Prostate gland (tissue), 2 donors: ENCODE results near the gene IL13. TPM values are rescaled to one million over a fixed set of nuclear protein-coding genes. Genes with fewer than 3 reads are reported as not detected.

Experiments
- DNase-seq: peaks from one replicate; pipeline ENCODE4 v3.0.0-alpha.2; 2019; ENCODE audit warnings: low spot score
- H3K27ac ChIP-seq, 2 donors: fragments of 200-600 bp; sonication (generic); 2 replicates each; pipeline ENCODE4 v1.5.1; 2017 to 2019
- H3K27me3 ChIP-seq: fragments of 200-600 bp; sonication (generic); replicated peaks from 2 replicates; pipeline ENCODE4 v1.5.1; 2019; ENCODE audit not compliant: insufficient read depth
- H3K36me3 ChIP-seq, 2 donors: fragments of 200-600 bp; sonication (generic); 1 replicate in 1 of 2; 2 replicates in 1 of 2; pipeline versions ENCODE4 v1.5.1 to v1.8.1; 2017 to 2019
- H3K4me1 ChIP-seq: fragments of 200-600 bp; sonication (generic); replicated peaks from 2 replicates; pipeline ENCODE4 v1.5.1; 2019
- H3K4me3 ChIP-seq, 2 donors: fragments of 200-600 bp; sonication (generic); 2 replicates each; pipeline ENCODE4 v1.5.1; 2017 to 2019
- H3K9me3 ChIP-seq: fragments of 200-600 bp; sonication (generic); 2 replicates; pipeline ENCODE4 v1.5.1; 2017
- POLR2A ChIP-seq: fragments of 450-650 bp; IDR thresholded peaks from one replicate; pipeline ENCODE4 v1.6.1; 2016; ENCODE audit warnings: antibody characterized with exemption, mild to moderate bottlenecking
- POLR2AphosphoS5 ChIP-seq: sonication (generic); formaldehyde crosslinking; IDR thresholded peaks from one replicate; pipeline ENCODE4 v1.6.1; 2017; ENCODE audit warnings: antibody characterized with exemption
- WGBS: methylation state at CpG from one replicate; pipeline ENCODE4 v1.1.5; 2018; 5-methylcytosine and 5-hydroxymethylcytosine counted together
- intact Hi-C: fragments of 100-400 bp; cut with DNase I; formaldehyde crosslinking; loops from one replicate; pipeline ENCODE4 v1.14.2; 2022
- total RNA-seq, 2 donors: library from RNA; depleted of rRNA; stranded (reverse); fragments of >200 nt; gene quantifications; one replicate each; pipeline ENCODE4 v1.1.0, GENCODE V29; 2016
- TF ChIP-seq, protein P1 (sequence below), 4 experiments: fragments of 200-600 bp in 2 of 4; fragments of 450-650 bp in 2 of 4; sonication (generic) in 2 of 4; IDR thresholded peaks; 1 replicate in 3 of 4; 2 replicates in 1 of 4; pipeline ENCODE4 v1.5.1; 2016 to 2019; ENCODE audit warnings: antibody characterized with exemption in 4 of 4, mild to moderate bottlenecking in 2 of 4, moderate library complexity in 2 of 4

Gene IL13
- total RNA-seq, 2 donors from 2014 or later = 2.3 TPM; not detected in 1

DNA sequence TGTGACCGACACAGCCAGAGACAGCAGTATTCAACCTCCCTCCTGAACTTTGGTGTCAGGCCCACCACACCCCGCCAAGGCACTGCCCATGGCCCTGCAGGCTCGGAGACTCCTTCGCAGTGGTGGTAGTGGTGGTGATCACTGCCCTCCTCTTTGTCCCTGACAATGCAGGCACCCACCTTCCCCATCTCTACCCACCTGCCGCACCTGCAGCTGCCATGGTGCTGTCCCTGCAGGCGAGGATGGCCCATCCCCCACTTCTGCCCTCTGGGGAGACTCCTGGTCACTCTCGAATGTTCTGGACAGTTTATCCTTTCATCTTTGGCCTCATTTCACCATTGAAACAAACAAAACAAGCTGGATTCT, 11.5 kb downstream of the IL13 start:
- H3K27me3 ChIP-seq = no peaks in the 10 kb centered on the region
- H3K4me1 ChIP-seq = no peaks in the 10 kb centered on the region
- no peak overlapping the region for H3K4me3 ChIP-seq
- no peak for DNase-seq
- H3K27ac ChIP-seq = no peak overlapping the region
- 82% methylated on average over 7 of the region's 7 CpGs for WGBS
- no peak for TF ChIP-seq POLR2A
- TF ChIP-seq, protein P1, sequence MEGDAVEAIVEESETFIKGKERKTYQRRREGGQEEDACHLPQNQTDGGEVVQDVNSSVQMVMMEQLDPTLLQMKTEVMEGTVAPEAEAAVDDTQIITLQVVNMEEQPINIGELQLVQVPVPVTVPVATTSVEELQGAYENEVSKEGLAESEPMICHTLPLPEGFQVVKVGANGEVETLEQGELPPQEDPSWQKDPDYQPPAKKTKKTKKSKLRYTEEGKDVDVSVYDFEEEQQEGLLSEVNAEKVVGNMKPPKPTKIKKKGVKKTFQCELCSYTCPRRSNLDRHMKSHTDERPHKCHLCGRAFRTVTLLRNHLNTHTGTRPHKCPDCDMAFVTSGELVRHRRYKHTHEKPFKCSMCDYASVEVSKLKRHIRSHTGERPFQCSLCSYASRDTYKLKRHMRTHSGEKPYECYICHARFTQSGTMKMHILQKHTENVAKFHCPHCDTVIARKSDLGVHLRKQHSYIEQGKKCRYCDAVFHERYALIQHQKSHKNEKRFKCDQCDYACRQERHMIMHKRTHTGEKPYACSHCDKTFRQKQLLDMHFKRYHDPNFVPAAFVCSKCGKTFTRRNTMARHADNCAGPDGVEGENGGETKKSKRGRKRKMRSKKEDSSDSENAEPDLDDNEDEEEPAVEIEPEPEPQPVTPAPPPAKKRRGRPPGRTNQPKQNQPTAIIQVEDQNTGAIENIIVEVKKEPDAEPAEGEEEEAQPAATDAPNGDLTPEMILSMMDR (IDR thresholded peaks at IDR 0.05) = no peak
- no peak for TF ChIP-seq POLR2AphosphoS5
- intact Hi-C loops = no loop called here
- no peaks in the 10 kb centered on the region for H3K9me3 ChIP-seq
- H3K36me3 ChIP-seq = no peaks in the 10 kb centered on the region

DNA sequence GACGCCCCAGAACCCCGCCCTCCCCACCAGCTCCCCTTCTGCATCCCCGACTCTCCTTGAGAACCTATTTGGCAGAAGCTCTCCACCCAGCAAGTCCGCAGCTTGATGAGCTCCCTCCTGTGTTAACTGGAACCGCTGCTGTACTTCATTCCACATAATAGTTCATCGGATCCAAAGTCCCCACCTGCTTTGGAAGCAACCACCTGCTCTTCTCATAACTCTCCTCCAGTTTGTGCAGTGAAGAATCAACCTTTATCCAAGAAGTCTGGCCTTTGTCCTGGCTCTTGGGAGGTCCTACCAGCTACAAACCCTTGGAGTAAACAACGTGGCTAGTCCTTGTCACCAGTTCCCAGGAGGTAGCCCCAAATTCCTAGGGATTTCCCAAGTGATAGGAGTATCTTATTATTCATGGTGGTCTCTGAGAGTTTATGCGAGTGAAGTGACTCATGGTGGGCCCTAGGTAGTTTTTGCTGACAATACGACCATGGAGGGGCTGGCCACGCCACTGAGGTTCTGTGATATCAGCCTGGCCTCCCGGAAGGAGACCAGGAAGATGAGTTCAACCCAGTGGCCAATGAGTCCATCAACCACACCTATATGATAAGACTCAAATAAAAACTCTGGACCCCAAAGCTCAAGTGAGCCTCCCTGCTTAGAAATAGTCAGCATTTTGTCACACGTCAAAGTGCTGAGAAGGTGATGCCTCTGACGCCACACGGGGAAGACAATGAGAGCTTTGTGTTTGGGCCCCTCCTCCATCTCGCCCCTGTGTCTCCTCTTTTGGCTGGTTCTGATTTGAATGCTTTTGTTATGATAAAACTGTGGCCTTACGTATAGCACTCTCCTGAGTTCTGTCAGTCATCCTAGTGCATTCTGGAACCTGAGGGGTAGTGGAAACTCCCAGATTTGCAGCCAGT, 12.3 kb downstream of the IL13 start:
- Histone ChIP-seq H3K27me3 (no peaks in the 10 kb centered on the region), H3K36me3 (no peaks in the 10 kb centered on the region), H3K4me3 (no peak overlapping the region), H3K27ac (no peak overlapping the region), H3K9me3 (no peaks in the 10 kb centered on the region), H3K4me1 (no peaks in the 10 kb centered on the region)
- intact Hi-C loops = no loop called here
- TF ChIP-seq, protein P1 (IDR thresholded peaks at IDR 0.05) = no peak
- no peak for TF ChIP-seq POLR2AphosphoS5
- no peak for DNase-seq
- WGBS = 83% methylated on average over 16 of the region's 16 CpGs

DNA sequence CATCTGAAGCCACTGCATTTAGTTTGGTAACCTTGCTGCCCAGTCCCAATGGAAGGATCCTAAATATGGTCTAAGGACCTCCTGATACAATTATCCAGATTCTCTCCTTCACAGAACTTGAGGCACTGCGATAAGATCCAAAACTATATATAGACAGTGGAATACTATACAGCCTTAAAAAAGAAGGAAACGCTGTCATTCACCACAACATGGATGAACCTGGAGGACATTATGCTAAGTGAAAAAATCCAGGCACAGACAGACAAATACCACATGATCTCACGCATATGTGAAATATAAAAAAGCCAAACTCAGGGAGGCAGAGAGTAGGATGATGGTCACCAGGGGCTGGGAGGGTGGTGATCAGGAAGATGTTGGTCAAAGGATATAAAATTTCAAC, 13.0 kb downstream of the IL13 start:
- Histone ChIP-seq H3K27ac (no peak overlapping the region), H3K36me3 (no peaks in the 10 kb centered on the region), H3K27me3 (no peaks in the 10 kb centered on the region), H3K4me1 (no peaks in the 10 kb centered on the region), H3K4me3 (no peak overlapping the region), H3K9me3 (no peaks in the 10 kb centered on the region)
- no peak for DNase-seq
- intact Hi-C loops = no loop called here
- no peak for TF ChIP-seq POLR2A
- TF ChIP-seq, protein P1 (IDR thresholded peaks at IDR 0.05) = no peak
- TF ChIP-seq POLR2AphosphoS5 = no peak
- WGBS = 98% methylated on average over 3 of the region's 3 CpGs

DNA sequence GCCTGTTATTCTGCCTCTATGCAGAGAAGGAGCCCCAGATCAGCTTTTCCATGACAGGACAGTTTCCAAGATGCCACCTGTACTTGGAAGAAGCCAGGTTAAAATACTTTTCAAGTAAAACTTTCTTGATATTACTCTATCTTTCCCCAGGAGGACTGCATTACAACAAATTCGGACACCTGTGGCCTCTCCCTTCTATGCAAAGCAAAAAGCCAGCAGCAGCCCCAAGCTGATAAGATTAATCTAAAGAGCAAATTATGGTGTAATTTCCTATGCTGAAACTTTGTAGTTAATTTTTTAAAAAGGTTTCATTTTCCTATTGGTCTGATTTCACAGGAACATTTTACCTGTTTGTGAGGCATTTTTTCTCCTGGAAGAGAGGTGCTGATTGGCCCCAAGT, 15.5 kb downstream of the IL13 start:
- Histone ChIP-seq H3K4me1 (no peaks in the 10 kb centered on the region), H3K9me3 (no peaks in the 10 kb centered on the region), H3K36me3 (no peaks in the 10 kb centered on the region), H3K27ac (no peak overlapping the region), H3K4me3 (no peak overlapping the region), H3K27me3 (no peaks in the 10 kb centered on the region)
- DNase-seq = no peak
- 96% methylated on average over 1 of the region's 1 CpG for WGBS
- intact Hi-C loops = no loop called here
- TF ChIP-seq POLR2AphosphoS5 (no peak), POLR2A (no peak)
- TF ChIP-seq, protein P1 (IDR thresholded peaks at IDR 0.05) = no peak
